HL-60 (cell line): Measurements from ENCODE around the gene CAMKMT.
A peak's percentile ranks its signal among the peaks of the same experiment; 100 is the strongest.

Experiments used
- DNase-seq, 2 experiments: peaks; one replicate each; pipeline ENCODE4 v3.0.0-alpha.2; 2010 to 2020; ENCODE audit warnings: low read depth in 1 of 2, low spot score in 1 of 2
- H3K27ac ChIP-seq: fragments of 250-450 bp; sonication (Bioruptor Pico); replicated peaks from 2 replicates; pipeline ENCODE4 v1.5.1; 2020; ENCODE audit warnings: mild to moderate bottlenecking, moderate library complexity
- H3K27me3 ChIP-seq: fragments of 250-450 bp; sonication (Bioruptor Pico); 2 replicates; pipeline ENCODE4 v1.5.1; 2021; ENCODE audit warnings: mild to moderate bottlenecking, moderate library complexity; ENCODE audit not compliant: insufficient read depth, poor library complexity, severe bottlenecking
- H3K4me3 ChIP-seq: replicated peaks from 2 replicates; pipeline ENCODE4 v1.5.1; 2011; ENCODE audit warnings: mild to moderate bottlenecking, control low read depth, low read length; ENCODE audit not compliant: insufficient read depth
- GABPA ChIP-seq: IDR thresholded peaks from 2 replicates; pipeline ENCODE4 v1.6.1; 2012; ENCODE audit warnings: low read depth
- POLR2AphosphoS5 ChIP-seq: IDR thresholded peaks from 2 replicates; pipeline ENCODE4 v1.6.1; 2012; ENCODE audit warnings: low read depth
- SPI1 ChIP-seq: IDR thresholded peaks from 2 replicates; pipeline ENCODE4 v1.6.1; 2012; ENCODE audit warnings: low read depth, mild to moderate bottlenecking, borderline replicate concordance
- TF ChIP-seq, protein P1 (sequence below): IDR thresholded peaks from 2 replicates; pipeline ENCODE4 v1.6.1; 2012; ENCODE audit warnings: low read depth; ENCODE audit not compliant: insufficient replicate concordance
- TF ChIP-seq, protein P2 (sequence below): IDR thresholded peaks from one replicate; pipeline ENCODE4 v1.5.1; 2011; ENCODE audit warnings: low read length, control low read depth, inconsistent platforms; ENCODE audit not compliant: insufficient read depth

Gene CAMKMT

DNA sequence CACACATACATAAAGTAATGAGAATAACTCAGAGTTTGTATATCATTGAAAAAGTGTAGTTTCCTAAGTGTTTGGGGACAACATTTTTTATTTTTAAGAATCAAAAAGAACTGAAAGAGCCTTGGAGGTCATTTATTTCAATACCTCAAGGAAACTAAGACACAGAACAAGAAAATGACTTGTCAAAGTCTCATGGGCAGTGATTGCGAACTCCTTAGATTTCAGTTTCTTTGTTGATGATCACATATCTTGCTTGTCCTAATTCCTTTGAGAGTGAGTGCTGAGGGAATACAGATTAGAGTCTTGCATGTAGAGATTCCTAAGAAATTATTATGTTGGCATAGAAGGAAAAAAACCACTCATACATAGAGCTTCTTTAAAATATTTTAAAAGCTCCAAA, 243.8 kb downstream of the CAMKMT start:
- no peak for DNase-seq
- TF ChIP-seq, protein P1, sequence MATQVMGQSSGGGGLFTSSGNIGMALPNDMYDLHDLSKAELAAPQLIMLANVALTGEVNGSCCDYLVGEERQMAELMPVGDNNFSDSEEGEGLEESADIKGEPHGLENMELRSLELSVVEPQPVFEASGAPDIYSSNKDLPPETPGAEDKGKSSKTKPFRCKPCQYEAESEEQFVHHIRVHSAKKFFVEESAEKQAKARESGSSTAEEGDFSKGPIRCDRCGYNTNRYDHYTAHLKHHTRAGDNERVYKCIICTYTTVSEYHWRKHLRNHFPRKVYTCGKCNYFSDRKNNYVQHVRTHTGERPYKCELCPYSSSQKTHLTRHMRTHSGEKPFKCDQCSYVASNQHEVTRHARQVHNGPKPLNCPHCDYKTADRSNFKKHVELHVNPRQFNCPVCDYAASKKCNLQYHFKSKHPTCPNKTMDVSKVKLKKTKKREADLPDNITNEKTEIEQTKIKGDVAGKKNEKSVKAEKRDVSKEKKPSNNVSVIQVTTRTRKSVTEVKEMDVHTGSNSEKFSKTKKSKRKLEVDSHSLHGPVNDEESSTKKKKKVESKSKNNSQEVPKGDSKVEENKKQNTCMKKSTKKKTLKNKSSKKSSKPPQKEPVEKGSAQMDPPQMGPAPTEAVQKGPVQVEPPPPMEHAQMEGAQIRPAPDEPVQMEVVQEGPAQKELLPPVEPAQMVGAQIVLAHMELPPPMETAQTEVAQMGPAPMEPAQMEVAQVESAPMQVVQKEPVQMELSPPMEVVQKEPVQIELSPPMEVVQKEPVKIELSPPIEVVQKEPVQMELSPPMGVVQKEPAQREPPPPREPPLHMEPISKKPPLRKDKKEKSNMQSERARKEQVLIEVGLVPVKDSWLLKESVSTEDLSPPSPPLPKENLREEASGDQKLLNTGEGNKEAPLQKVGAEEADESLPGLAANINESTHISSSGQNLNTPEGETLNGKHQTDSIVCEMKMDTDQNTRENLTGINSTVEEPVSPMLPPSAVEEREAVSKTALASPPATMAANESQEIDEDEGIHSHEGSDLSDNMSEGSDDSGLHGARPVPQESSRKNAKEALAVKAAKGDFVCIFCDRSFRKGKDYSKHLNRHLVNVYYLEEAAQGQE: no peak
- TF ChIP-seq, protein P2, sequence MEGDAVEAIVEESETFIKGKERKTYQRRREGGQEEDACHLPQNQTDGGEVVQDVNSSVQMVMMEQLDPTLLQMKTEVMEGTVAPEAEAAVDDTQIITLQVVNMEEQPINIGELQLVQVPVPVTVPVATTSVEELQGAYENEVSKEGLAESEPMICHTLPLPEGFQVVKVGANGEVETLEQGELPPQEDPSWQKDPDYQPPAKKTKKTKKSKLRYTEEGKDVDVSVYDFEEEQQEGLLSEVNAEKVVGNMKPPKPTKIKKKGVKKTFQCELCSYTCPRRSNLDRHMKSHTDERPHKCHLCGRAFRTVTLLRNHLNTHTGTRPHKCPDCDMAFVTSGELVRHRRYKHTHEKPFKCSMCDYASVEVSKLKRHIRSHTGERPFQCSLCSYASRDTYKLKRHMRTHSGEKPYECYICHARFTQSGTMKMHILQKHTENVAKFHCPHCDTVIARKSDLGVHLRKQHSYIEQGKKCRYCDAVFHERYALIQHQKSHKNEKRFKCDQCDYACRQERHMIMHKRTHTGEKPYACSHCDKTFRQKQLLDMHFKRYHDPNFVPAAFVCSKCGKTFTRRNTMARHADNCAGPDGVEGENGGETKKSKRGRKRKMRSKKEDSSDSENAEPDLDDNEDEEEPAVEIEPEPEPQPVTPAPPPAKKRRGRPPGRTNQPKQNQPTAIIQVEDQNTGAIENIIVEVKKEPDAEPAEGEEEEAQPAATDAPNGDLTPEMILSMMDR: no peak
- TF ChIP-seq SPI1: no peak
- TF ChIP-seq GABPA: no peak
- no peak for TF ChIP-seq POLR2AphosphoS5
- H3K27me3 ChIP-seq: no peaks in the 10 kb centered on the region
- H3K4me3 ChIP-seq: no peak overlapping the region
- H3K27ac ChIP-seq: no peak overlapping the region

DNA sequence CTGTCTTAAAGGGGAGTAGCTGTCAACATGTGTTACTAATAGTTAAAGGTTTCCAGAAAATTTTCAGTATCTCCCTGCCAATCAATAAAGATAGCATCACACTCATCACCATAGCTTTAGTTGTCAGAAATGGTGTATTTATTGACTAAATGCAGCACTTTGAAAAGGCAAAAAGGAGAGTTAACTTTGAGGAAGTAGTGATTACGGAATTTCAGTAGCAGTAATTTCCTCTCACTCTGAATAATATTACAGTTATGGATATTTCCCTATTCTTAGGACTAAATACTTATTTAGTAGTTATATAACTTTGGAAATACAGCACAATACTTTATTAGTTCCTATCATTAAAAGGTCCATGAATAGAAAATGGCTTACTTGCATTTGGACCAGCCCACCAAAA, 250.5 kb downstream of the CAMKMT start:
- no peak for DNase-seq
- no peak for TF ChIP-seq POLR2AphosphoS5
- TF ChIP-seq, protein P2: no peak
- TF ChIP-seq, protein P1: no peak
- TF ChIP-seq GABPA: no peak
- TF ChIP-seq SPI1: 0 out of 2 replicates have a peak, but pooled peaks have one; percentile 1
- Histone ChIP-seq H3K27me3 (no peaks in the 10 kb centered on the region), H3K4me3 (no peak overlapping the region), H3K27ac (no peak overlapping the region)

DNA sequence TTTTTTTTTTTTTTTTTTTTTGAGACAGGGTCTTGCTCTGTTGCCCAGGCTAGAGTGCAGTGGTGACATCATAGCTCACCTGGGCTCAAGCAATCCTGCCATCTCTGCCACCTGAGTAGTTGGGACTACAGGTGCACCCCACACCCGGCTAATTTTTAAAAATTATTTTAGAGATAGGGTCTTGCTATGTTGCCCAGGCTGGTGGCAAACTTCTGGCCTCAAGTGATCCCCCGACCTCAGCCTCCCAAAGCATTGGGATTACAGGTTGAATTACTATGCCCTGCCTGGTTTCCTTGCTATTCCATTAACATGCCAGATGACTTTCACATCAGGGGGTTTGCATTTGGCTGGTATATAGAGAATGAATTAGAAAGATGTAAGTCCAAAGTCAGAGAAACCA, 253.2 kb downstream of the CAMKMT start:
- Histone ChIP-seq H3K27ac (no peak overlapping the region), H3K4me3 (no peak overlapping the region), H3K27me3 (no peaks in the 10 kb centered on the region)
- no peak for DNase-seq
- TF ChIP-seq, protein P2: no peak
- TF ChIP-seq POLR2AphosphoS5 (no peak), SPI1 (no peak), GABPA (no peak)
- TF ChIP-seq, protein P1: no peak
